Hippocampal formation (tissue), 2 donors: Measurements from ENCODE around the gene JAG2.

ENCODE experiments used
- DNase-seq, 2 donors: peaks; one replicate each; lab custom pipeline; 2025; lab: John Stamatoyannopoulos, UW

JAG2 gene

GRCh38 chr14:105139212-105139825 lies 29.3 kb downstream of the JAG2 start:
- DNase-seq = no peak

GRCh38 chr14:105138551-105139111 lies 29.9 kb downstream of the JAG2 start:
- DNase-seq = no peak

- no peak for DNase-seq
Observed at GRCh38 chr14:105138021-105138541, 30.5 kb downstream of the JAG2 start.

- DNase-seq = no peak
Observed at GRCh38 chr14:105137481-105138020, 31.0 kb downstream of the JAG2 start.

- DNase-seq = no peak
Observed at GRCh38 chr14:105136401-105137322, 31.9 kb downstream of the JAG2 start.

GRCh38 chr14:105135700-105136395 lies 32.7 kb downstream of the JAG2 start:
- DNase-seq = no peak

- no peak for DNase-seq
Observed at GRCh38 chr14:105132921-105133654, 35.5 kb downstream of the JAG2 start.

GRCh38 chr14:105131241-105131640 lies 37.3 kb downstream of the JAG2 start:
- DNase-seq = no peak

GRCh38 chr14:105128059-105128458 lies 40.5 kb downstream of the JAG2 start:
- DNase-seq = no peak

GRCh38 chr14:105126981-105127329 lies 41.6 kb downstream of the JAG2 start:
- DNase-seq = no peak

GRCh38 chr14:105126126-105126980 lies 42.2 kb downstream of the JAG2 start:
- no peak for DNase-seq

GRCh38 chr14:105124823-105125222 lies 43.8 kb downstream of the JAG2 start:
- DNase-seq = no peak

- DNase-seq = no peak
Observed at GRCh38 chr14:105123981-105124765, 44.4 kb downstream of the JAG2 start.

- no peak for DNase-seq
Observed at GRCh38 chr14:105123064-105123665, 45.4 kb downstream of the JAG2 start.

- DNase-seq = no peak
Observed at GRCh38 chr14:105120056-105120455, 48.5 kb downstream of the JAG2 start.

- no peak for DNase-seq
Observed at GRCh38 chr14:105119408-105120025, 49.1 kb downstream of the JAG2 start.

- no peak for DNase-seq
Observed at GRCh38 chr14:105118646-105119407, 49.7 kb downstream of the JAG2 start.
